ENCODE data around the gene SCPEP1. TPM values are rescaled to one million over a fixed set of nuclear protein-coding genes. Genes with fewer than 3 reads are reported as not detected.

The SCPEP1 gene
- total RNA-seq, 2 experiments from 2014 or later = 16.0 to 16.2 TPM

- Mint-ChIP-seq H3K4me3 (no peak overlapping the region), H3K27ac (no peak overlapping the region), H3K9me3 (no peaks in the 10 kb centered on the region), H3K36me3 (no peaks in the 10 kb centered on the region), H3K27me3 (peaks cover 27% of the 10 kb centered on the region), H3K4me1 (no peaks in the 10 kb centered on the region)
- DNase-seq = no peak
These were observed 57.1 kb downstream of the SCPEP1 start for GRCh38 chr17:57034807-57035754.

GRCh38 chr17:57035971-57036481, 58.1 kb downstream of the SCPEP1 start:
- H3K4me3 Mint-ChIP-seq = no peak overlapping the region
- H3K9me3 Mint-ChIP-seq = no peaks in the 10 kb centered on the region
- no peak overlapping the region for H3K27ac Mint-ChIP-seq
- no peak for DNase-seq
- no peaks in the 10 kb centered on the region for H3K36me3 Mint-ChIP-seq
- peaks cover 27% of the 10 kb centered on the region for H3K27me3 Mint-ChIP-seq
- H3K4me1 Mint-ChIP-seq = no peaks in the 10 kb centered on the region

- no peak overlapping the region for H3K4me3 Mint-ChIP-seq
- no peak for DNase-seq
- H3K9me3 Mint-ChIP-seq = no peaks in the 10 kb centered on the region
- no peaks in the 10 kb centered on the region for H3K4me1 Mint-ChIP-seq
- peaks cover 31% of the 10 kb centered on the region for H3K27me3 Mint-ChIP-seq
- H3K27ac Mint-ChIP-seq = no peak overlapping the region
- H3K36me3 Mint-ChIP-seq = no peaks in the 10 kb centered on the region
These were observed 59.5 kb downstream of the SCPEP1 start for GRCh38 chr17:57037411-57037810.

- H3K36me3 Mint-ChIP-seq = no peaks in the 10 kb centered on the region
- no peaks in the 10 kb centered on the region for H3K9me3 Mint-ChIP-seq
- no peak overlapping the region for H3K27ac Mint-ChIP-seq
- no peak for DNase-seq
- peaks cover 1% of the 10 kb centered on the region for H3K4me1 Mint-ChIP-seq
- peaks cover 40% of the 10 kb centered on the region for H3K27me3 Mint-ChIP-seq
- H3K4me3 Mint-ChIP-seq = no peak overlapping the region
These were observed 60.6 kb downstream of the SCPEP1 start for GRCh38 chr17:57038486-57038885.

GRCh38 chr17:57040571-57040970, 62.6 kb downstream of the SCPEP1 start:
- H3K4me1 Mint-ChIP-seq = peaks cover 8% of the 10 kb centered on the region
- peaks cover 61% of the 10 kb centered on the region for H3K27me3 Mint-ChIP-seq
- H3K9me3 Mint-ChIP-seq = no peaks in the 10 kb centered on the region
- H3K4me3 Mint-ChIP-seq = no peak overlapping the region
- DNase-seq = no peak
- H3K27ac Mint-ChIP-seq = no peak overlapping the region
- no peaks in the 10 kb centered on the region for H3K36me3 Mint-ChIP-seq

GRCh38 chr17:57043276-57043675, 65.3 kb downstream of the SCPEP1 start:
- Mint-ChIP-seq H3K27me3 (peaks cover 65% of the 10 kb centered on the region), H3K27ac (no peak overlapping the region), H3K9me3 (no peaks in the 10 kb centered on the region), H3K36me3 (no peaks in the 10 kb centered on the region), H3K4me1 (peaks cover 26% of the 10 kb centered on the region), H3K4me3 (no peak overlapping the region)
- DNase-seq = no peak

GRCh38 chr17:57044976-57045867, 67.3 kb downstream of the SCPEP1 start:
- no peaks in the 10 kb centered on the region for H3K36me3 Mint-ChIP-seq
- no peaks in the 10 kb centered on the region for H3K9me3 Mint-ChIP-seq
- peak overlapping the region; percentile 71 for H3K4me3 Mint-ChIP-seq
- H3K27ac Mint-ChIP-seq = no peak overlapping the region
- peaks cover 26% of the 10 kb centered on the region for H3K4me1 Mint-ChIP-seq
- DNase-seq = no peak
- peaks cover 58% of the 10 kb centered on the region for H3K27me3 Mint-ChIP-seq

GRCh38 chr17:57045868-57046704, 68.2 kb downstream of the SCPEP1 start:
- DNase-seq = peak; percentile 60
- Mint-ChIP-seq H3K27me3 (peaks cover 58% of the 10 kb centered on the region), H3K9me3 (no peaks in the 10 kb centered on the region), H3K4me1 (peaks cover 26% of the 10 kb centered on the region), H3K4me3 (peak overlapping the region; percentile 71), H3K36me3 (no peaks in the 10 kb centered on the region), H3K27ac (peak overlapping the region; percentile 56)

- Mint-ChIP-seq H3K36me3 (no peaks in the 10 kb centered on the region), H3K4me3 (peak overlapping the region; percentile 71), H3K27ac (no peak overlapping the region), H3K27me3 (peaks cover 55% of the 10 kb centered on the region), H3K9me3 (no peaks in the 10 kb centered on the region), H3K4me1 (peaks cover 26% of the 10 kb centered on the region)
- no peak for DNase-seq
These were observed 68.8 kb downstream of the SCPEP1 start for GRCh38 chr17:57046749-57047148.

- no peaks in the 10 kb centered on the region for H3K9me3 Mint-ChIP-seq
- H3K4me1 Mint-ChIP-seq = peaks cover 24% of the 10 kb centered on the region
- no peak overlapping the region for H3K27ac Mint-ChIP-seq
- H3K27me3 Mint-ChIP-seq = peaks cover 48% of the 10 kb centered on the region
- no peaks in the 10 kb centered on the region for H3K36me3 Mint-ChIP-seq
- H3K4me3 Mint-ChIP-seq = no peak overlapping the region
- no peak for DNase-seq
These were observed 70.2 kb downstream of the SCPEP1 start for GRCh38 chr17:57048096-57048495.

- no peak overlapping the region for H3K27ac Mint-ChIP-seq
- no peaks in the 10 kb centered on the region for H3K36me3 Mint-ChIP-seq
- peaks cover 26% of the 10 kb centered on the region for H3K27me3 Mint-ChIP-seq
- no peak for DNase-seq
- H3K9me3 Mint-ChIP-seq = no peaks in the 10 kb centered on the region
- H3K4me1 Mint-ChIP-seq = peaks cover 23% of the 10 kb centered on the region
- no peak overlapping the region for H3K4me3 Mint-ChIP-seq
These were observed 72.4 kb downstream of the SCPEP1 start for GRCh38 chr17:57050306-57050705.

- Mint-ChIP-seq H3K4me3 (no peak overlapping the region), H3K36me3 (no peaks in the 10 kb centered on the region), H3K9me3 (no peaks in the 10 kb centered on the region), H3K27me3 (peaks cover 11% of the 10 kb centered on the region), H3K4me1 (peaks cover 10% of the 10 kb centered on the region), H3K27ac (no peak overlapping the region)
- DNase-seq = no peak
These were observed 74.0 kb downstream of the SCPEP1 start for GRCh38 chr17:57051886-57052361.
